ENCODE measurements around the gene SNX9. TPM values are rescaled to one million over a fixed set of nuclear protein-coding genes. Genes with fewer than 3 reads are reported as not detected.

The SNX9 gene
- total and polyA plus RNA-seq, 10 of the 15 experiments (the other 5 are each of a cell fraction or from before 2014, with no cell fraction given), result 0.03 to 2.0 (median 0.37) TPM

DNA sequence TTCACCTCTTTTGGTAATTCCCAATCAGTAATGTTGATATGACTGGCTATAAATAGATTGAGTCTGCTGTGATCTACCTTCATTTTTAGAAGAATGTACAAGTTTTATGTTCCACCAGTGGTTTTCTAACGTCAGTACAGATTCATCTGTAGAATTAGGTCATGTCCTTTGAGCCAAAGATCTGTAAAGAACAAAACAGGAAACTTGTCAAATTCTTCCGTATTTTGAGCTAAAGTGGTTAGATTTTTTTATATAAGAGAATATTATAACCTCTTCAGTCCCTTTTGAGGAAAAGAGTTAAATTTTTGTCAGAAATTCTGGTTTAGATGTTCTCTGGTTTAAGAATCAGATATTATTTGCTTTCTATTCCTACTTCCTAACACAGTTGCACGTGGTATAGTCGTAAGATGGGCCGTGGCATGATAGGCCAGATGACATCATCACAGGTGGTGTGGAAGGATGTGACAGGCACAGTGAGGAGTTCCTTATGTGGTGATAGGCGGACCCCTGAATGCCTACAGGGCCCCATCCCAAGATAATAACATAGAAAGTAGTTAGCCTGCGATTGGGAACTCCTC lies 62.3 kb downstream of the SNX9 start:
- Histone ChIP-seq H3K4me2 (ENCODE audit: control insufficient read depth, insufficient read depth) (no peak overlapping the region), H3K9ac (ENCODE audit: control insufficient read depth, insufficient read depth, low read length) (no peak overlapping the region), H3K9me3 (replicated peaks; ENCODE audit: control insufficient read depth, insufficient read depth, low read length) (no peaks in the 10 kb centered on the region), H4K20me1 (ENCODE audit: control insufficient read depth, insufficient read depth) (no peaks in the 10 kb centered on the region), H3K27me3 (replicated peaks in 1 of 2; ENCODE audit: control insufficient read depth in 2 of 2, insufficient read depth in 2 of 2, low read length in 1 of 2) (peaks cover 2% of the 10 kb centered on the region in 2 experiments; a peak in 3 of 4 replicates), H3K4me1 (ENCODE audit: control insufficient read depth, insufficient read depth, low read length) (no peaks in the 10 kb centered on the region), H3K27ac (ENCODE audit: control insufficient read depth, insufficient read depth) (no peak overlapping the region), H3K79me2 (ENCODE audit: control insufficient read depth, insufficient read depth, low read length) (no peaks in the 10 kb centered on the region), H3K4me3 (no peak overlapping the region), H2AFZ (ENCODE audit: control insufficient read depth, low read depth, low read length) (no peak overlapping the region), H3K36me3 (ENCODE audit: control insufficient read depth in 2 of 2, insufficient read depth in 2 of 2, low read length in 1 of 2) (no peaks in the 10 kb centered on the region)
- RAD21 ChIA-PET (ENCODE audit: unreplicated experiment), result interaction anchor here (1.5 kb wide), 1 partner anchor 62 kb away, joined by 5 read pairs; no protein-coding TSS in a partner anchor
- in situ Hi-C loops (cut with MboI) (no loop called here), intact Hi-C loops (cut with micrococcal nuclease; ENCODE audit: unreplicated experiment) (no loop called here)
- POLR2A ChIA-PET, result interaction anchor here (0.7 kb wide), 1 partner anchor 39 kb away, joined by 5 read pairs; no protein-coding TSS in a partner anchor
- no TSS peak for BruUV-seq (replicated peaks)
- TF ChIP-seq, protein P1, sequence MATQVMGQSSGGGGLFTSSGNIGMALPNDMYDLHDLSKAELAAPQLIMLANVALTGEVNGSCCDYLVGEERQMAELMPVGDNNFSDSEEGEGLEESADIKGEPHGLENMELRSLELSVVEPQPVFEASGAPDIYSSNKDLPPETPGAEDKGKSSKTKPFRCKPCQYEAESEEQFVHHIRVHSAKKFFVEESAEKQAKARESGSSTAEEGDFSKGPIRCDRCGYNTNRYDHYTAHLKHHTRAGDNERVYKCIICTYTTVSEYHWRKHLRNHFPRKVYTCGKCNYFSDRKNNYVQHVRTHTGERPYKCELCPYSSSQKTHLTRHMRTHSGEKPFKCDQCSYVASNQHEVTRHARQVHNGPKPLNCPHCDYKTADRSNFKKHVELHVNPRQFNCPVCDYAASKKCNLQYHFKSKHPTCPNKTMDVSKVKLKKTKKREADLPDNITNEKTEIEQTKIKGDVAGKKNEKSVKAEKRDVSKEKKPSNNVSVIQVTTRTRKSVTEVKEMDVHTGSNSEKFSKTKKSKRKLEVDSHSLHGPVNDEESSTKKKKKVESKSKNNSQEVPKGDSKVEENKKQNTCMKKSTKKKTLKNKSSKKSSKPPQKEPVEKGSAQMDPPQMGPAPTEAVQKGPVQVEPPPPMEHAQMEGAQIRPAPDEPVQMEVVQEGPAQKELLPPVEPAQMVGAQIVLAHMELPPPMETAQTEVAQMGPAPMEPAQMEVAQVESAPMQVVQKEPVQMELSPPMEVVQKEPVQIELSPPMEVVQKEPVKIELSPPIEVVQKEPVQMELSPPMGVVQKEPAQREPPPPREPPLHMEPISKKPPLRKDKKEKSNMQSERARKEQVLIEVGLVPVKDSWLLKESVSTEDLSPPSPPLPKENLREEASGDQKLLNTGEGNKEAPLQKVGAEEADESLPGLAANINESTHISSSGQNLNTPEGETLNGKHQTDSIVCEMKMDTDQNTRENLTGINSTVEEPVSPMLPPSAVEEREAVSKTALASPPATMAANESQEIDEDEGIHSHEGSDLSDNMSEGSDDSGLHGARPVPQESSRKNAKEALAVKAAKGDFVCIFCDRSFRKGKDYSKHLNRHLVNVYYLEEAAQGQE (IDR thresholded peaks at IDR 0.05; ENCODE audit: low read depth, low read length), result no peak
- TF ChIP-seq SIX5 (IDR thresholded peaks at IDR 0.05; ENCODE audit: low read depth, low read length, severe bottlenecking), result no peak
- TF ChIP-seq NFIC (IDR thresholded peaks at IDR 0.05; ENCODE audit: low read depth, low read length), result peak; percentile 45; the same call in 1 of the 2 replicates
- TF ChIP-seq JUNB (IDR thresholded peaks at IDR 0.05), result peak; percentile 54
- TF ChIP-seq ZNF384 (IDR thresholded peaks at IDR 0.05; ENCODE audit: borderline replicate concordance, low read depth, low read length), result no peak
- TF ChIP-seq CREM (IDR thresholded peaks at IDR 0.05; ENCODE audit: low read depth), result no peak; the same call in 1 of the 2 replicates
- TF ChIP-seq EZH2 (IDR thresholded peaks at IDR 0.05; ENCODE audit: borderline replicate concordance, control insufficient read depth, low read depth, low read length), result no peak
- peak; percentile 17; the same call in 1 of the 2 replicates for TF ChIP-seq SPI1 (IDR thresholded peaks at IDR 0.05; ENCODE audit: borderline replicate concordance, insufficient read depth, low read depth, low read length)
- TF ChIP-seq HDAC2 (IDR thresholded peaks at IDR 0.05), result no peak
- no peak for TF ChIP-seq MEF2A (IDR thresholded peaks at IDR 0.05; ENCODE audit: insufficient read depth, low read depth, low read length)
- no peak for TF ChIP-seq NFYA (IDR thresholded peaks at IDR 0.05; ENCODE audit: borderline replicate concordance, low read depth, low read length)
- no peak for TF ChIP-seq NFYB (IDR thresholded peaks at IDR 0.05; ENCODE audit: insufficient read depth, low read depth, low read length)
- TF ChIP-seq BACH1 (IDR thresholded peaks at IDR 0.05; ENCODE audit: borderline replicate concordance), result no peak
- TF ChIP-seq CBX5 (IDR thresholded peaks at IDR 0.05; ENCODE audit: low read depth), result no peak
- FAIRE-seq (no peak), DNase-seq (ENCODE audit: low read depth, low spot score) (no peak), ATAC-seq (peak; percentile 40; the same call in 1 of the 3 replicates)
- whole genome bisulfite sequencing (ENCODE audit: insufficient coverage, insufficient replicate concordance, low lambda C conversion rate, missing lambda C conversion rate), result 84% methylated on average over 7 of the region's 7 CpGs
- CTCF ChIA-PET, result interaction anchor here (0.5 to 6.0 kb wide), 6 partner anchors 8 to 68 kb away, joined by 3 to 26 read pairs (median 4); no protein-coding TSS in a partner anchor
- SMC1A ChIA-PET (ENCODE audit: uncharacterized antibody, unreplicated experiment), result interaction anchor here (1.0 to 3.9 kb wide), 4 partner anchors 9 to 128 kb away, joined by 3 to 16 read pairs (median 4); no protein-coding TSS in a partner anchor
